GM19043 (cell line): ENCODE measurements around the gene OVAAL.

Source experiments
- ATAC-seq: cut with Tn5 transposase; IDR thresholded peaks from one replicate; pipeline ENCODE4 v1.9.1; 2021; ENCODE audit warnings: low read depth; ENCODE audit not compliant: unreplicated experiment

Gene OVAAL

DNA sequence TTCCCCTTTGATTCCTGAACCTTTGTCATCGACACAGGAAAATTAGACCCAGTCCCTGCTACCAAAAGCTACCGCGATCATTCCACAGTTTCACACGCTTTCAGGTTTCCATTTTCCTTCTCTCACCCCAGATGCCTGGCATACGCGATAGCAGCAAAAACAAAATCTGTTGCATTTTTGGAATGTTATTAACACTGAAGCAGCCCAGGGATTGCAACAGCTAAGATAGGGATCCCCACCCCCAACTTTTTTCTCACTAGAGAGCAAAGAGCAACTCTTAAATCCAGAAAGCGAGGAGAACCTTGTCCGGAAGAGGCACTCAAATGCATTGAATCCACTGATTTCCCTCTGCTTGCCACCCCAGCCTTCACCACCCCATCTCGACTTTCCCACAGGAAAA lies 8.9 kb downstream of the OVAAL start:
- no peak for ATAC-seq

DNA sequence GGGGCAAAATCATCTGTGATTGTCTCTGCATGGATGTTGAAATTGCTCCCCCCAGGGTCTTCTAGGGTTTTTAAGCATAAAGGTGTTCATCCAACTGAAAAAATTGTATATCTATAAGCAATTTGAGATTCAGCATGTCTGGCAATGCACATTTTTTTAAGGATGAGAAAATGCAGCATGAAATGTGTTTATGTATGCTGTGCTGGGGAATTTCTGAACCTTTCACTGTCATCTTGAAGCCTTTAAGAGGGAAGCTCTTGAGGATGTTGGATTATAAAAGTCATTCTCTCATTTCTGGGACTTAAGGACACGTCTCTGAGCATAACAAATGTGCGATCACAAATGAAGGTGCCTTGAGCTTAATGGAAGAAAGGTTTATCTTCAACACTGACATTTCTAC lies 9.4 kb downstream of the OVAAL start:
- no peak for ATAC-seq

DNA sequence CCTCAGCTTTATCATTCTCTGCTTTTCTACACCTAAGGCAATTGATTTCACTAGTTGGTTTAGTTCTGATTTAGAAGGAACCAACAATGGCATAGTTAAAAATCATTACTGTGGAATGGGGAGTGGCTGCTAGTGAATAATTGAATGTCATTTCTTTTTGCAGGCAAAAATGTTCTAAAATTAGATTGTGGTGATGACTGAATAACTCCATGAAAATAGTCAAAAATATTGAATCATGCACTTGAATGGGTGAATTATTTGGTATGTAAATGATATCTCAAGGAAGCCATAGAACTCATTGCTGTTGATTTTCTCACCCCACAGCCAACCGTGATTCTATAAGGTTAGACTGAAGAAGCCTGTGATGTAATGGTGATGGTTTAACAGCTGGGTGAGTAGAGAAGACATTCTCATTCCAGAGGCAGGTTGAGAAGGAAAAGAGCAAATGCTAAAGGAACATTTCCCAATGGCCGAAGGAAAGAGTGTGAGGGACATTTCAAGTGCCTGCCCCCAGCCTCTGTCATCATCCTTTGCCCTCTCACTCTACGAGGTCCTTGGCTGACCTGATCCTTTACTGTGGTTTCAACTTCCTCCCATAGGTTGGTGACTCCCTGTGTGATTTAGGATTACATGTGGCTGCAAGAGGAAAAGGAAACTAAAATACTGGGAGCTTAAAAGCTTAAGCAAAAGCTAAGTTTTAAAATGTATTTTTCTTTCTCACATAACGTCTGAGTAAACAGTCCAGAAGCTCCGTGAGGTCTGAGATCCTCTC lies 12.5 kb downstream of the OVAAL start:
- ATAC-seq = no peak

DNA sequence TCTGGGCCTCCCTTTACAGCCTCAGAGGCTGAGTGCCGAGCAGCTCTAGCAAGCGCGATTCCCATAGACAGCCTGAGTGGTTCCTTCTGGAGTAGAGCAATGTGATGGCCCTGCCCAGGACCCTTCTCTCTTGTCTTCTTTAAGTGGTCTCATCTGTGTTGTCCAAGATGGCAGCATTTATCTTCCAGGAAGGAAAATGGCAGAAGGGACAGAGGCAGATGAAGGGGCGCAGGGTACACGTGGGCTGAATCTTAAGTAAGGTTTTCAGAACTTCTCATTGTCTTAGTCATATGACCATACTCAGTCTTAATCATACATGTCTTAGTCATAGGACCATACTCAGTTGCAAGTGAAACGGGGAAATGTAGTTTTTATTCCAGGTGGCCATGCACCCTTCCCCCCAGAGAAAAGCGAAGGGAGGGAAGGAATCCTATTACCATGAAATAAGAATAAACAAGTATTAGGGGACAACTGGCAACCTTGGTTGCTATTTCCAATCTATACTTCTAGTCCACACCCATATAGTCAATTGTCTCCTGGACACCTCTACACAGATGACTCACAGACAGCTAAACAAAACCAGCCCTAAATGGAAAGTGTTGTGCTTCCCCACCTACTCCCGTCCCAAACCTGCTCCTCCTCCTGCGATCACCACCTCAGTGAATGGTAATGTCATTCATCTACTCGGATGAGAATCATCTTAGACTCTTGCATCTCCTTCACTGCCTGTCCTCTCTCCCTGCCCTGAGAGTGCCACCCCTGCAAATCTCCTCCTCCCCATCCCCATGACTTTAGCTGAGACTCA lies 13.3 kb downstream of the OVAAL start:
- ATAC-seq = no peak

DNA sequence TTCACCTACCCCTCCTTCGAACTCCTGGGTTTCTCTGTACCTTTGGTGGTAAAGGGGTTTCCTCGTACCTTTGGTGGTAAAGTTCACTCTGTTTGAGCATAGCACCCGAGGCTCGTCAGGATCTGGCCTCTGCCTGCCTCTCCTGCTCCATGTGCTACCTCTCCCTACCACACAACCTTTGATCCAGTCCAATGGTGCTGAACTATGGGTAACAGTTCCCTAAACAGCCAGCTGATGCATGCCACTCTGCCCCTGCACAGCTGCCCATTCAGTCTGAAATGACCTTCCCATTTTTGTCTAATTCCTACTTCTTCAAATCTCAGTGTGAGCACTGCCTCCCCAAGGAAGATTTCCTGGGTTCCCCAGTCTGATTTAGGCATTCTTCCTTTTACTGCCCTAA lies 14.0 kb downstream of the OVAAL start:
- no peak for ATAC-seq

DNA sequence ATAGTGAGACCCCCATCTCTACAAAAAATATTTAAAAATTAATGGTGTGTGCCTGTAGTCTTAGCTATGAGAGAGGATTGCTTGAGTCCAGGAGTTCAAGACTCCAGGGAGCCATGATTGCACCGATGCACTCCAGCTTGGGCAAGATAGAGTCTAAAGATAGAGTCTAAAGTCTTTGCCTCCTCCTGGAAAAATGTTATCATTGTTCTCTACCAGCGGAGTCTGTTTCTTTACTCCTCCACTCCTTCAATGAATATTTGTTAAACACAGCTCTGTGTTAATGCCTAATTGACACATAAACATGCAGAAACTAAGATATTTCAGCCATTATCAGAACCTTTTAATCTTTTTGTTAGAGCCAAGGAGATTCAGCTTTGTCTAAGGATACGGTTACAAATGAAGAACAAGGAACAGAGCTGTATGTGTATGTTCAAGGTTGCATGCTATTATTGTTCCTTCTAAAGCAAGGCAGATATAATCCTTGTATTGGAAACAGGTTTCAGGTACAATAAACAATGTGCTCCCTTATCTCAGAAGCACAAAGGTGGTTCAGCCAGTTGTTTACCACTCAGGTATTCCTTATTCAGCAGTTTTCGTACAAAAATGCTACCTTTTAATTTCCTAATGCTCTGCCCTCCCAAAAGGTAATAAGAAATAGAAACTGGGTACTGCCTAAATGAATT lies 15.4 kb downstream of the OVAAL start:
- ATAC-seq = no peak

DNA sequence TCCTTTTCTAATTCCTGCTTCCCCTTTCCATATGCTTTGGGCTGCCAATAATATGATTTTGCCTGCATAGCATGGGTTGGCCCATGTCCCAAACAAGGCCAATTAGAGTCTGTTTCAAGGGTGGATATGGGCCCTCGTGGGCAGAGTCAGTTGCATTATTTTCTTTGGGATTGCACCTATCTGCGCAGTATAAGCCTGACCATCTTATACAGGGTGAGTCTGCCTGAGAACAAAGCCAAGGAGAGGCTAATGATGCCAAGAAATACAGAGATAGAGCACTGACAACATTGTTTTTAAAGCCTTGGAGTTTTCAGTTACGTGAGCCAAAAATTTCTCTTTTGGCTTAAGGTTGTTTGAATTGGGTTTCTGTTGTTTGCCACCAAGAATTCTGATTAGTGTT lies 18.6 kb downstream of the OVAAL start:
- no peak for ATAC-seq

DNA sequence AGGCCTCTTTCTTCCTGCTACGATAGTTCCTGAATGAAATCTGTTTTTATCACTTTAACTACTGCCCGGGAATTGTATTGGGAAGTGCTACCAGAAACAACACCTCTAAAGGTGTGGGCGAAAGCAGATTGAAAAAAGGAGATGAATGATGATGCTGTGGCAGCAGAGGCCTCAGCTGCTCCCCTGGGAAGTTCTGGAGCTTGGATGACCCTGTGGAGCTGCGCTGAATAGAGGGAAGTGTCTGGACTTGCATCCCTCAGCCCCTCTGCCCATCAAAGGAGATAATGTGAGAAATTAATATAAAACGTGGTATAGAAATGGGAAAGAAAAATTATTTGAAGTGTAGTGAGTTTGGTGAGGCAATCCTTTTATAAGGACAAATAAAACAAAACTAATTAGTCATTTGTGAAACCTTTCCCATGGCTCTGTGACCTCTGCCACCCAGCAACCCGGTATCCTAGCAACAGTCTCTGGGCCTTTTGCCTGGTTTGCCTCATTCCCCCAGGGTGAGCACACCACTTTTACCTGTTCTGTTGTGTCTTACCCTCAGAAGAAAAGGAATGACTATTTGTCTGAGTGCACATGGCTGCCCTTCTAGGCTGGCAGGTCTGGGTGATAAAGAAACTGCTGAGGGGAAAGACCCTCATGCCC lies 21.3 kb downstream of the OVAAL start:
- no peak for ATAC-seq

DNA sequence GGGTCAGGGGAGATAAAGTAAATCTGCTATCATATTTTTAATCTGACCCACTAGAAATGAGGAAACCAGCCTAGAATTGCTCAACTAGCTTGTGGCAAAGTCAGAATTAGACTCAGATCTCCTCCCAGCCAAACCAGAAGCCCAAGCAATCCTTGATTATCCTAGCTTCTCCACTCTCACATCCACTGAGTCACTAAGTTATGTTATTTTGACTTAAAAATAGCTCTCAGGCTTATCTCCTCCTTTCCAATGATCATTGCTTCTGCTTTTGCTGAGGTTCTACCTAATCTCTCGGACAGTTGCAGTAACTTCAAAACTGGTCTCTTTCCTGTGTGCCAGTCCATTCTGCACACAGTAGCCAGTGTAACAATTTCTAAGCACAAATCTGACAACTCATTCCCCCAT lies 22.9 kb downstream of the OVAAL start:
- ATAC-seq = no peak

DNA sequence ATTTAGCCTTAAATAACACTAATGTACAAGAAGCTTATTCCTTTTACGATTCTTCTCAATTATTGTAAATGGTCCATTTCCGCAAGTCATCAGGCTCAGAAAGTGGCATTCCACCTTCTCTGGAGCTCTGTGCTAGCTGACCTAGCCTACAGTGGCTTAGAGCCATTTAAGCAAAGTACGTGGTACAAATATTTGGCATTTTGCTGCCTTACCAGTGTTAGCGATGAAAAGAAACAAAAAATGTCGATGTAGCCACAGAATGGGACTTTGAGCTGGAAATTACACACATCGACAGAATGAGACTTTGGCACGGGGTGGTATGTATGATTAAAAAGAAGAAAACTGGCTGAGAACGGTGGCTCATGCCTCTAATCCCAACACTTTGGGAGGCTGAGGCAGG lies 26.1 kb downstream of the OVAAL start:
- no peak for ATAC-seq

DNA sequence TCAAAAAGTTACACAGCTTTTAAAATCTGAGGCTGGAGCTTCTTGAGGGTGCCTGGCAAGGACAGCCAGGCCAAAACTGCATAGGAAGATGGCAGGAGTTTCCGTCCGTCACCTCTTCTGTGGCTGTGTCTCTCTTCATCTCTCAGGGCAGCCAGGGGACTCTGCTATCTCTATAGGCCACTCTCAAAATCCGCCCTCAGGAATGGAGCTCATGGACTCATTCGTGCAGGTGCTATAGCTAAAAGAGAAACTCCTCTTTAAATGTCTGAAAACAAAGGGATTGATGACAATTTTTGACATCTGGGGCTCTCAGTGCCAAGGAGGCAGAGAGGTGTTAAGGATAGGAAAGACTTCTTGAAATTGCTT lies 27.2 kb downstream of the OVAAL start:
- no peak for ATAC-seq

DNA sequence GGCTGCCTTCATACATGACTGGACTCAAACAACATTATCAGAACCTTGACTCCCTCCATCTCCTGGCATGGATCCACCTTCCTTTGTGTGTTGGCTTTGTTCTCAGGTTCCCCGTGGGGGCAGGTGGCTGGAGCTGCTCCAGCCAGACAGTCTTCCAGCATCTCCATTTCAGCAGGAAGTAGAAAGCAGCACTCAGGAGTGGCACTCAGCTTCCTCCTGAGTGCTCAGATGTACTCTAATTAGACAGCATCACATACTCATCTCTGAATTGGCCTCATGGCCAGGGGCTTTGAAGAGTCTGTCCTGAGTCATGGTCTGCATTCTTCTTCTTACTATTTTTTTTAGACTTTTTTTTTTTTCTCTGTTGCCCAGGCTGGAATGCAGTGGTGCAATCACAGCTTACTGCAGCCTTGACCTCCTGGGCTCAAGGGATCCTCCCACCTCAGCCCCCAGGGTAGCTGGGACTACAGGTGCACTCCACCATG lies 27.9 kb downstream of the OVAAL start:
- ATAC-seq = no peak

DNA sequence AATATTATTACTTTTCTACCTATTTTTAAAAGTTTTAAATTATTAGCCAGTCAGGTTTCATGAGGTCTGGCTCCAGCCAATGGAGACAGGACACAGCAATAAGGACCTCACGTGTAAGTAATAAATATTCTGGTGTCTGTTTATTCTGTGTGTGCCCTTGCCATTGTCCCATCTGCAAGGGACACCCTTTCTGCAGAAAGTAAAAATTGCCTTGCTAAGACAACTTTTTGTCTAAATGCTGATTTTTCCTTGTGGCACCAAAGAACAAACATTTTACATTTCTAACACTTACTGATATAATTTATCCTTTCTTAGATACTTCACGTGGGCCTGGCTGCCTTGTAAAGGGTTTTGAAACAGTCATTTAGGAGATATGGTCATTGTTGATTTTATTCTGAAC lies 29.4 kb downstream of the OVAAL start:
- ATAC-seq = no peak

DNA sequence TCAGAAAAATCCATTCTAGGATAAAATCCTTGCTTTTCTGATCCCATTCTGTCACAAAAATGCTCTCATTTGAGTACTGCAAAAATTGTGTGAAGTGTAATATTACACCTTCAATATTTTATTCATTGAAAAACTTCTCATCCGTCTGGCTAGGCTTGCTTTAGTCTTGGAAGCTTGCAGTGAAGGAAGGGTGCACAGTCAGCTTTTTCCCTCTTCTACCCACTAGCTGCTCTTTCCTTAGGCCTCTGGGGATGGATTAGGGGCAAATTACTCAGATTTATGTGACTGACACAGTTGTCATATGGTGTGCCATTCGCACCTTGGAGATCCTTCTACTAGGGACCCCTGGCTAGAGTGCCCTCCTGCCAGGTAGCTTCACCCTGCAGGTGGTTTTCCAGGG lies 32.1 kb downstream of the OVAAL start:
- no peak for ATAC-seq

DNA sequence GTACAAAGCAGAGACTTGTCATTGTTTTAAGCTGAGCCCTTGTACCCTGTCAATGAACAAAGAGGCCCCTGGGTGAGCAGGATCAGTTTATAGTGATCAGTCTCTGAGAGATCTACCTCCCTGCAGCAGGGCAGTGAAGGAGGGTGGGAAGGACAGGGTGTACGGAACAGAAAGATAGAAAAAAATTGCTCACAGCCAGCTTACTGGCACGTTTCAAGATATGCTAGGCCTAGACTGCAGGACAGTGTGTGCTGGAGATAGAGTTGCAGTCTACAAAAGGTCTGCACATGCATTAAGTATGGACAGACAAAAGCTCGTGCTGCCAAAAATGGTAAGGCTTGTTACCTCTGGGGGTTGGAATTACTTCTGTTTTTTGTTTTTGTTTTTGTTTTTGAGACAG lies 34.6 kb downstream of the OVAAL start:
- no peak for ATAC-seq

DNA sequence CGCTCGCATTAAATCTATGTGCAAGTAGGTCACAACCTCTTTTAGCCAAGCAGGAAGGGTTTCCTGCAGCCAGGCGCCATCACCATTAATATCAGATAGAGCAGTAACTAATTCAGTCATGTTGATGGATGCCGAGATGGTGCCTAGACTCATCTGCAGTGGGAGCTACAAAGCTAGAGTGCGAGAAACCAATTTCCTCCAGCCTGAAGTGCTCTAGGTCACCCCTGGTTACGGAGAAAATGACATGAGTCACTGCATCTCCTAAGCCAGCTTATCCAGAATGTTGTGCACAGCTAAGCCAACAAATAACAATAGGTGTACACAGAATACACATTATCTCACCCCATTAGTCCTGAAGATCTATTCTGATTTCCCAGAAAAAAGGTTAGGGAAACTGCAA lies 36.0 kb downstream of the OVAAL start:
- no peak for ATAC-seq

DNA sequence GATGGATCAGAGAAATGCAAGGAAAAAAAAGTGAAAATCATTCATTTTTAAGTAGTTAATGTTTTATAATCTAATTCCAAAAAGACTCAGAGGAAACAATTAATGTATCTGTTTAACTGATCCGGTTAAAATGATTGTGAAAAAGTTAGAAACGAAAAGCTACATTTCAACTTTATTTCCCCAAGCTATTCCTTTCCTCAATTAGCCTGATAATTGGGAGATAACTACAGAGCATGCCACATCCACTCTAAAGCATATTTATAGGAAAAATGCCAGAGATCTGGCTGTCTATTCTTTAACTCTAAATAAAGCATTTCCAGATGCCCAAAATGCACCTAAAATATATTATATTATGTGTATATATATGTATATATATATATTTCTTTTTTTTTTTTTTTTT lies 37.2 kb downstream of the OVAAL start:
- ATAC-seq = no peak

DNA sequence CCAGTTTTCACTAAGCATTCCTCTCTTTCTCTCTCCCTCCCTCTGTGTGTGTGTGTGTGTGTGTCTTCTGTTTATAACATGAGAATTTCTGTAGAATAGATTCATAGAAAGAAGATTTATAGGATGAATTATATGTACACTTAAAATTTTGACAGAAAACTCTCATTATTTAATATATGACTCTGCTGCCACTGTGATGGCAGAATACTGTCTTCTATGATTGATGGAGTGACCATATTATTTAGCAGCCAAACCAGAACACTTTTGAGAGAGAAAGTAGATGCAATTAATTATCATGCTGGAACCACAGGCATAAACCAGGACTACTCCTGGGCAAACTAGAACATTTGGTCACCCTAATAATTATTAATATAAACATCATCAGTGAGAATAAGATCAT lies 38.8 kb downstream of the OVAAL start:
- ATAC-seq = no peak

DNA sequence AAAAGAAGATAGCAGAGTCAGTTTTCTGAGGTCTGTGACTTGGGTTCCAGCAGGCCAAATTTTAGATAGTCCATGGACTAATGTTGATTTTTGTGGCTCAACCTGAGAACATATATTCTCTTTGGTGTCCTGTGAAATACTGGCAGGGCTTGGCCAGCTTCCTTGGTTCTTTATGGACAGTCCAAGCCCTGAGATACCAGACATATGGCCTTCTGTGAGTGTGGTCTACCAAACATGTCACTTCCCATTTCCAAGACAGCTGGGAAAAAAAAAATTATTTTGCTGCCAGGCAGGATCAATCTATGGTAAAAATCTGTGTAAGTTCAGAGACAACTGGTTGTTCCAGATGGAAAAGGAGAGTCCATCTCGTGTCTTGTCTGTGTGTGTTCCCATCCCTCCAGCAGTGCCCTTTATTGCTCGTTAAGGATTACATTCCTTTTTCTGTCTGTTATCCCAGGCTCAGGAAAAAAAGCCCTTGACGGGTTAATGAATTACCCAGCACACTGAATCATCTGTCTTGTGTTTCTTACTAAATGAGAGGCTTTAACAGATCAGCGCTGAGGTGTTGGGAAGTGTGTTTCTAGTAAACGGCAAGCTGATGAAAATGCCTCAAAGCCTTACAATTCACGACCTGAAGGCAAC lies 39.7 kb downstream of the OVAAL start:
- ATAC-seq = no peak

DNA sequence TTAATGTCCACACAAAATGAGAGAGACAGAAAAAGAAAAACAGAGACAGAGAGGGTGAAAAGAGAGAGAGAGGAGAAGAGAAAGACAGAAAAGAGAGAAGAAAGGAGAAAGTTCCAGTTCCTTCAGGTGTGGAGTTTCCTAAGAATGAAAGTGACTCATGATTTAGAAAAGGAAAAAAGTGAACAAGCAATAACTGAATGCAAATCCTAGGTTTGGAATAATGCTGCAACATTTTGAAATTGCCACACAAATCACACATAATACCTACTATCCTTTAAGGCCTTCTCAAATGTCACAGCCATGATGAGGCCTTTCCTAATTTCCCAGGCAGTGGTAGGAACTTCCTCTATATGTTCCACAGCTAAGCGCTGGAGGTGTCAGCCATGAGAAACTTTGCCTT lies 41.6 kb downstream of the OVAAL start:
- no peak for ATAC-seq

DNA sequence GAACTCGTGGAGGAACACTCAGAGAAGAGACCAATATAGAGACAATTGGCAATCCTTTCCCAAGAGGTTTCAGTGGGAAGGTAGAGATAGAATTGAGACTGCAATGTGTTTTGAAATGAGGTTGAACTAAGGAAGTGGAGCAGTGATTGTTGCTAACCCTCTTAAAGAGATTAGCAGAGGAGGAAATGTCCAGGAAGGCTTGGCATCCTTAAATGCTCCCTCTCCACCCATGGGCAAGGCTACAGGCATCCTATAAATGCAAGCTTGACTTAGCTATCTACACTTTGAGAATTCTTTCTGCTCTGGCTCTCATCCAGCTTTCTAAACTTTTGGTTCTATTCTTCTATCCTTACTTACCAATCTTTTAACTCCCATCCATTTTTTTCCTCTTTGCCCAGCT lies 42.7 kb downstream of the OVAAL start:
- no peak for ATAC-seq
